HepG2 (cell line): ENCODE measurements around the gene CBX2. TPM values are rescaled to one million over a fixed set of nuclear protein-coding genes. Genes with fewer than 3 reads are reported as not detected.

Experiments
- ATAC-seq: fragments of 200-7000 bp; cut with Tn5 transposase; 3 replicates; pipeline ENCODE4 v1.9.1; 2020; ENCODE audit warnings: mild to moderate bottlenecking, moderate library complexity
- BruUV-seq: library from RNA; stranded (reverse); fragments of 400-500 nt; replicated peaks from 2 replicates; lab custom pipeline; 2021; lab: Mats Ljungman, UMichigan
- CTCF ChIA-PET: fragments of 300-600 bp; formaldehyde crosslinking; extraction: SDS; loops from one replicate; lab custom pipeline; 2021; ENCODE audit warnings: low total read pairs, inconsistent platforms, low intra/inter-chr PET ratio; lab: Yijun Ruan, JAX
- POLR2A ChIA-PET: fragments of 350-600 bp; sonication (Branson Sonifier 250); formaldehyde crosslinking; loops from one replicate; lab custom pipeline; 2020; ENCODE audit warnings: antibody characterized with exemption, inconsistent platforms; lab: Yijun Ruan, JAX
- DNase-seq: peaks from one replicate; pipeline ENCODE4 v3.0.0-alpha.2; 2015; ENCODE audit warnings: low spot score
- FAIRE-seq: peaks from 3 replicates; lab custom pipeline; 2011; peaks lifted over from hg19 to GRCh38; lab: Jason Lieb, UNC
- H2AFZ ChIP-seq: one replicate; pipeline ENCODE4 v1.6.1; 2011; ENCODE audit warnings: low read length, inconsistent platforms
- H3K27ac ChIP-seq: fragments of 300-600 bp; 3 replicates; pipeline ENCODE4 v1.8.0; 2011; ENCODE audit warnings: mixed run types, mild to moderate bottlenecking, mixed read lengths, low read length, inconsistent platforms; ENCODE audit not compliant: insufficient read depth; ENCODE audit errors: extremely low read length
- H3K27me3 ChIP-seq, 2 experiments: fragments of 200-600 bp in 1 of 2; 2 replicates in 1 of 2; 3 replicates in 1 of 2; pipeline versions ENCODE4 v1.6.0 to v1.8.0; 2011; ENCODE audit warnings: low read length in 2 of 2, mild to moderate bottlenecking in 2 of 2, moderate library complexity in 2 of 2, inconsistent platforms in 1 of 2; ENCODE audit not compliant: insufficient read depth in 2 of 2, control insufficient read depth in 1 of 2
- H3K36me3 ChIP-seq, 2 experiments: fragments of 200-600 bp in 1 of 2; replicated peaks in 1 of 2; 2 replicates in 1 of 2; 3 replicates in 1 of 2; pipeline versions ENCODE4 v1.5.1 to v1.8.0; 2011; ENCODE audit warnings: low read length in 2 of 2, inconsistent platforms in 1 of 2; ENCODE audit not compliant: insufficient read depth in 2 of 2, control insufficient read depth in 1 of 2
- H3K4me1 ChIP-seq: 2 replicates; pipeline ENCODE4 v1.5.1; 2012; ENCODE audit warnings: low read length, inconsistent platforms; ENCODE audit not compliant: insufficient read depth
- H3K4me2 ChIP-seq: 2 replicates; pipeline ENCODE4 v1.6.0; 2011; ENCODE audit warnings: low read depth, low read length, inconsistent platforms
- H3K4me3 ChIP-seq, 3 experiments: fragments of 200-600 bp in 1 of 3; sonication (generic), shearing (Covaris generic) in 1 of 3; replicated peaks in 1 of 3; 2 replicates each; pipeline ENCODE4 v1.5.1; 2011 to 2016; ENCODE audit warnings: low read length in 3 of 3, inconsistent platforms in 2 of 3, low read depth in 2 of 3, mild to moderate bottlenecking in 2 of 3, control low read depth in 1 of 3, mixed read lengths in 1 of 3; ENCODE audit not compliant: insufficient read depth in 1 of 3
- H3K79me2 ChIP-seq: one replicate; pipeline ENCODE4 v1.6.1; 2011; ENCODE audit warnings: low read length, inconsistent platforms; ENCODE audit not compliant: insufficient read depth
- H3K9ac ChIP-seq: 2 replicates; pipeline ENCODE4 v1.6.0; 2011; ENCODE audit warnings: mild to moderate bottlenecking, low read depth, low read length, inconsistent platforms; ENCODE audit not compliant: insufficient read depth
- H3K9me3 ChIP-seq: 2 replicates; pipeline ENCODE4 v1.5.1; 2012; ENCODE audit warnings: mild to moderate bottlenecking, low read length
- H4K20me1 ChIP-seq: 2 replicates; pipeline ENCODE4 v1.6.0; 2011; ENCODE audit warnings: inconsistent platforms, mild to moderate bottlenecking, low read length, moderate library complexity; ENCODE audit not compliant: insufficient read depth
- ARHGAP35 ChIP-seq: sonication (generic); formaldehyde crosslinking; IDR thresholded peaks from 2 replicates; pipeline ENCODE4 v1.9.0; 2022; ENCODE audit warnings: mild to moderate bottlenecking, inconsistent platforms, moderate library complexity, missing genetic modification reagents, borderline replicate concordance
- CHD4 ChIP-seq: fragments of 200-600 bp; sonication (generic); IDR thresholded peaks from 2 replicates; pipeline ENCODE4 v1.7.0; 2017; ENCODE audit warnings: mild to moderate bottlenecking, low read length, borderline replicate concordance
- DNMT3B ChIP-seq: conservative IDR thresholded peaks from 2 replicates; pipeline ENCODE4 v1.6.1; 2016; ENCODE audit warnings: missing biosample characterization, control low read depth
- EED ChIP-seq: sonication (generic); formaldehyde crosslinking; IDR thresholded peaks from 2 replicates; pipeline ENCODE4 v1.5.0; 2020; ENCODE audit warnings: mild to moderate bottlenecking, missing genetic modification reagents
- GATAD2A ChIP-seq: IDR thresholded peaks from 2 replicates; pipeline ENCODE4 v1.6.1; 2016
- HCFC1 ChIP-seq: fragments of 150-350 bp; IDR thresholded peaks from 2 replicates; pipeline ENCODE4 v1.6.1; 2014; ENCODE audit warnings: low read depth, low read length
- KDM4B ChIP-seq: sonication (generic); formaldehyde crosslinking; IDR thresholded peaks from 2 replicates; pipeline ENCODE4 v1.4.0; 2020; ENCODE audit warnings: missing genetic modification reagents
- KLF9 ChIP-seq: IDR thresholded peaks from 2 replicates; pipeline ENCODE4 v1.6.1; 2016; ENCODE audit warnings: low read depth
- MTA1 ChIP-seq: sonication (generic); formaldehyde crosslinking; IDR thresholded peaks from 2 replicates; pipeline ENCODE4 v1.4.0; 2020; ENCODE audit warnings: missing genetic modification reagents, mild to moderate bottlenecking, borderline replicate concordance
- MTF2 ChIP-seq: sonication (generic); formaldehyde crosslinking; IDR thresholded peaks from 2 replicates; pipeline ENCODE4 v1.5.0; 2020; ENCODE audit warnings: missing genetic modification reagents, borderline replicate concordance
- RORA ChIP-seq: sonication (generic); formaldehyde crosslinking; IDR thresholded peaks from 2 replicates; pipeline ENCODE4 v1.5.0; 2020; ENCODE audit warnings: mild to moderate bottlenecking, missing genetic modification reagents, moderate library complexity
- ZNF326 ChIP-seq: sonication (generic); formaldehyde crosslinking; IDR thresholded peaks from 2 replicates; pipeline ENCODE4 v1.4.0; 2020; ENCODE audit warnings: missing genetic modification reagents, borderline replicate concordance
- ZNF678 ChIP-seq: sonication (generic); formaldehyde crosslinking; IDR thresholded peaks from 2 replicates; pipeline ENCODE4 v1.4.0; 2020; ENCODE audit warnings: mild to moderate bottlenecking, missing genetic modification reagents
- ZNF703 ChIP-seq: sonication (generic); formaldehyde crosslinking; IDR thresholded peaks from 2 replicates; pipeline ENCODE4 v1.5.1; 2020; ENCODE audit warnings: missing genetic modification reagents, mild to moderate bottlenecking, moderate library complexity, borderline replicate concordance
- WGBS: methylation state at CpG from one replicate; pipeline ENCODE4 v1.1.6; 2017; ENCODE audit warnings: low lambda C conversion rate; 5-methylcytosine and 5-hydroxymethylcytosine counted together
- in situ Hi-C: cut with HindIII; loops from 2 replicates; pipeline ENCODE4 v1.10.0; 2017; ENCODE audit warnings: low pct_unique_long_range_greater_than_20kb; ENCODE audit not compliant: extremely low pct_ligation_motif_present
- intact Hi-C: fragments of 100-400 bp; cut with micrococcal nuclease; formaldehyde crosslinking; loops from one replicate; pipeline ENCODE4 v1.10.0; 2022; ENCODE audit not compliant: unreplicated experiment
- polyA plus RNA-seq, 8 experiments: library from polyadenylated mRNA; depleted of rRNA in 3 of 8; stranded (reverse) in 7 of 8; unstranded in 1 of 8; fragments of >200 nt; fragmentation: Illumina TruSeq in 4 of 8; extraction: Trizol in 4 of 8; gene quantifications; 2 replicates each; pipeline versions ENCODE4 v1.2.1 to v1.2.3, GENCODE V29; 2011 to 2016; ENCODE audit warnings: low read depth in 4 of 8, missing spikeins in 1 of 8, mixed read lengths in 1 of 8; ENCODE audit not compliant: insufficient read depth in 1 of 8
- total RNA-seq, 5 experiments: library from RNA; depleted of rRNA; stranded (reverse); fragments of >200 nt; fragmentation: Illumina TruSeq; extraction: Trizol; gene quantifications; 2 replicates each; pipeline ENCODE4 v1.2.3, GENCODE V29; 2016; ENCODE audit warnings: low read depth in 1 of 5
- TF ChIP-seq, protein P1 (sequence below): sonication (generic); formaldehyde crosslinking; IDR thresholded peaks from 2 replicates; pipeline ENCODE4 v1.9.0; 2022; ENCODE audit warnings: low read depth, missing genetic modification reagents
- TF ChIP-seq, protein P2 (sequence below): sonication (generic); formaldehyde crosslinking; IDR thresholded peaks from 2 replicates; pipeline ENCODE4 v1.4.0; 2020; ENCODE audit warnings: mild to moderate bottlenecking, missing genetic modification reagents

CBX2 gene
- total and polyA plus RNA-seq, 2 of the 13 experiments (the other 11 are each of a cell fraction or from before 2014, with no cell fraction given) = 14.5 to 31.1 TPM

DNA sequence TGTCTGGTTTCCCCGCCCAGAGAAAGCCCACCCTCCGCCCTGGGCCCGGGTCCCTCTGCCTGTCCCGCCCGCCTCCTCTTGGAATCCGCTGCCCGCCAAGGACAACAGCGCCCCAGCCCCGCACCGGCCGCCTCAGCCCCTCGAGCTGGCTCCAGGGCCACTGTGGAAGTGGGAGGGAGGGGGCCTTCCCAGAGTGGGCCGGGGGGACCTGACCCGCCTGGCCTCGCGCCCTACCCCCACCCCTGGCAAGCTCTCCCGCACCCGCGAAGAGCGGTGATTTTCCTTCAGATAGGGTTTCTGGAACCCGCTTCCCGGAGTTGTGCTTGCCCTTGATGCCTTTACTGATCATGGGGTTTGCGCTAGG lies 21.2 kb downstream of the CBX2 start (continued):
- TF ChIP-seq, protein P1, sequence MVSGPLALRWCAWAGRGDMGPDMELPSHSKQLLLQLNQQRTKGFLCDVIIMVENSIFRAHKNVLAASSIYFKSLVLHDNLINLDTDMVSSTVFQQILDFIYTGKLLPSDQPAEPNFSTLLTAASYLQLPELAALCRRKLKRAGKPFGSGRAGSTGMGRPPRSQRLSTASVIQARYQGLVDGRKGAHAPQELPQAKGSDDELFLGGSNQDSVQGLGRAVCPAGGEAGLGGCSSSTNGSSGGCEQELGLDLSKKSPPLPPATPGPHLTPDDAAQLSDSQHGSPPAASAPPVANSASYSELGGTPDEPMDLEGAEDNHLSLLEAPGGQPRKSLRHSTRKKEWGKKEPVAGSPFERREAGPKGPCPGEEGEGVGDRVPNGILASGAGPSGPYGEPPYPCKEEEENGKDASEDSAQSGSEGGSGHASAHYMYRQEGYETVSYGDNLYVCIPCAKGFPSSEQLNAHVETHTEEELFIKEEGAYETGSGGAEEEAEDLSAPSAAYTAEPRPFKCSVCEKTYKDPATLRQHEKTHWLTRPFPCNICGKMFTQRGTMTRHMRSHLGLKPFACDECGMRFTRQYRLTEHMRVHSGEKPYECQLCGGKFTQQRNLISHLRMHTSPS (CRISPR knock-in tag) = 0 out of 2 replicates have a peak, but pooled peaks have one; percentile 8
- TF ChIP-seq, protein P2, sequence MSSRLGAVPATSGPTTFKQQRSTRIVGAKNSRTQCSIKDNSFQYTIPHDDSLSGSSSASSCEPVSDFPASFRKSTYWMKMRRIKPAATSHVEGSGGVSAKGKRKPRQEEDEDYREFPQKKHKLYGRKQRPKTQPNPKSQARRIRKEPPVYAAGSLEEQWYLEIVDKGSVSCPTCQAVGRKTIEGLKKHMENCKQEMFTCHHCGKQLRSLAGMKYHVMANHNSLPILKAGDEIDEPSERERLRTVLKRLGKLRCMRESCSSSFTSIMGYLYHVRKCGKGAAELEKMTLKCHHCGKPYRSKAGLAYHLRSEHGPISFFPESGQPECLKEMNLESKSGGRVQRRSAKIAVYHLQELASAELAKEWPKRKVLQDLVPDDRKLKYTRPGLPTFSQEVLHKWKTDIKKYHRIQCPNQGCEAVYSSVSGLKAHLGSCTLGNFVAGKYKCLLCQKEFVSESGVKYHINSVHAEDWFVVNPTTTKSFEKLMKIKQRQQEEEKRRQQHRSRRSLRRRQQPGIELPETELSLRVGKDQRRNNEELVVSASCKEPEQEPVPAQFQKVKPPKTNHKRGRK (CRISPR knock-in tag) = 0 out of 2 replicates have a peak, but pooled peaks have one; percentile 32

DNA sequence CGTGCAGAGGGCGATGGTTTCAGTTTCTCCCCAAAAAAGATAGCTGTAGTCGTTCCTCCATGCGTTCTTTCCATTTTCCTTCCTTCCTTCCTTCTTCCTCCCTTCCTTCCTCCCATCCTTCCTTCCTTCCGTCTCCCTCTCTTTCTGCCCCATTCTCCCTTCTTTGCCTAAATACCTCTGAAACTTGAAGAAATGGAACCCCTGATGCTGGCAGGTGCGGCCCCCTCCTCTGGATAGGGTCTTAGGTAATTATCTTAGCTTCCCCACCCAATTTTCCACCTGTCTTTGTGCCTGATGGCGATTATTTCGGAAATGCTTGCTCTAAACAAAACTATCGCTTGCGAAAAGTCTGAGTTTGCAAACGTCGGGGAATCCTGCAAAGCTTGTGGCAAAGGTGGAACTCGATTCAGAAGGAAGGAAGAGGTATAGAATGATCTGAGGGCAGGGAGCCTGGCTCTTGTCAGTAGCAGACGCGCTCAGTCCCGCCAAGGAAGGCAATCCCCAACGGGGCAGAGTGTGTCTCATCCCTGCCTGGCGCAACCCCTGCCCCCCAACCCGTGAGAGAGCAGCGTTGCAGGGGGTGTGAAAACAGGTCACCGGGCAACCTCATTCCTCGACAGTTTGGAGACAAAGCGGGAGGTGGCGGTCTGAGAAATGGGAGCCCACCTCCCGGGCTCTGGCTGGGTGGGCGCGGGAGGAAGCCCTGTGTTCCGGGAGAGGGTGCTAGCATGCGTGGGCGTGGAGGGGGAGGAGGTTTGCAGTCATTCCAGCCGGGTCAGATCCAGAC lies 21.8 kb downstream of the CBX2 start:
- Histone ChIP-seq H3K27me3 (peaks cover 46 to 70% of the 10 kb centered on the region in 2 experiments), H4K20me1 (no peaks in the 10 kb centered on the region), H3K27ac (no peak overlapping the region), H3K36me3 (peaks cover 1 to 5% of the 10 kb centered on the region in 2 experiments; a peak in 3 of 5 replicates), H3K9ac (no peak overlapping the region), H3K79me2 (peaks cover 10% of the 10 kb centered on the region), H3K9me3 (no peaks in the 10 kb centered on the region), H3K4me3 (peak overlapping the region in 1 of 3 experiments; percentile 73; a peak in 1 of 6 replicates), H2AFZ (no peak overlapping the region), H3K4me2 (peak overlapping the region; percentile 92), H3K4me1 (peaks cover 71% of the 10 kb centered on the region)
- DNase-seq = no peak
- ChIA-PET POLR2A (interaction anchor here (1.0 to 4.7 kb wide), 5 partner anchors 8 to 192 kb away, joined by 3 to 98 read pairs (median 8); partner anchors contain the start of gene CBX4), CTCF (no interaction called here)
- intact Hi-C loops (loop anchor here (5.0 kb wide), 2 partner anchors 38 to 57 kb away; partner anchors contain the start of gene CBX4), in situ Hi-C loops (no loop called here)
- no peak for FAIRE-seq
- ATAC-seq = no peak
- BruUV-seq = no TSS peak
- WGBS = 24% methylated on average over 24 of the region's 31 CpGs
- no peak for TF ChIP-seq ZNF678 (CRISPR knock-in tag)
- 0 out of 2 replicates have a peak, but pooled peaks have one; percentile 75 for TF ChIP-seq EED (CRISPR knock-in tag)
- TF ChIP-seq KDM4B (CRISPR knock-in tag) = no peak
- TF ChIP-seq KLF9 = no peak
- TF ChIP-seq DNMT3B = no peak
- TF ChIP-seq, protein P2 (CRISPR knock-in tag) = 0 out of 2 replicates have a peak, but pooled peaks have one; percentile 13
- TF ChIP-seq MTF2 = peak; percentile 81; the same call in 1 of the 2 replicates
- TF ChIP-seq CHD4 = no peak
- TF ChIP-seq MTA1 (CRISPR knock-in tag) = no peak
- TF ChIP-seq ZNF326 (CRISPR knock-in tag) = no peak
- 0 out of 2 replicates have a peak, but pooled peaks have one; percentile 11 for TF ChIP-seq GATAD2A (CRISPR knock-in tag)
- TF ChIP-seq HCFC1 = no peak
- TF ChIP-seq ZNF703 (CRISPR knock-in tag) = no peak
- TF ChIP-seq ARHGAP35 = no peak
- no peak for TF ChIP-seq RORA (CRISPR knock-in tag)
